ENCODE measurements around the gene LHB. TPM values are rescaled to one million over a fixed set of nuclear protein-coding genes. Genes with fewer than 3 reads are reported as not detected.

LHB gene
- total RNA-seq, 1 donor from 2014 or later: 0.48 TPM

DNA sequence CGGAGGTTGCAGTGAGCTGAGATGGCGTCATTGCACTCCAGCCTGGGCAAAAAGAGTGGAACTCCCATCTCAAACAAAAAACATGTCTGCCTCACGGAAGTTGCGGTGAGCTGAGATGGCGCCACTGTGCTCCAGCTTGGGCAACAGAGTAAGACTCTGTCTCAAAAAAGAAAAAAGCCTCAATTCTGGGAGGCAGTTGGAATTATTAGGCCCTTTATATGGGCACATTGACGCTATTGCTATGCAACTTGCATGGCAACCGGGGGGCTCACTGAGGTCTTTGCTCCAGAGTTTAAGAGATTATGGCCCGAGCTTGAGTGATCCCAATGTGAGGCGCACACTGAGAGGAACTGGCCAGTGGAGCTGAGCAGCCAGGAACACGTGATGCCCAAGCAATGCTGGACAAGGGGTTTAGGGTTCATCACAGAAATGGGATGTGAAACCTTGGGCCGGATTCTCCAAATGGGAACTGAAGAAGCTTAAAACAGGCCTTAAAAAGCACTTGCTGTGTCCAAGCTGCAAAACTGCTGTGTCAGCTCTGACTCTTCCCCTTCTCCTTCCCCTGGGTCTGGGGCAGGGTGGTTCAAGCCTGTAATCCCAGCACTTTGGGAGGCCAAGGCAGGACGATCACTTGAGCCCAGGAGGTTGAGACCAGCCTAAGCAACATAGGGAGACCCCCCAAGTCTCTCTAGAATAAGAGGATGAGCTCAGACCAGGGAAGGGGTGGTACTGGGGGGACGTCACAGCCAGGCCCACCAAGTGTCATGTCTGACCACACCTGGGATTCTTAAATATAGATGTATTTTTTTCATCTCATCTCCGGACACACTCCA lies 49.3 kb downstream of the LHB start:
- Histone ChIP-seq H2AFZ (ENCODE audit: low read depth, low read length) (no peak overlapping the region), H3K4me2 (ENCODE audit: low read length) (peak overlapping the region; percentile 90)
- no peaks in the 10 kb centered on the region for H3K27me3 Mint-ChIP-seq (ENCODE audit: low read depth, unreplicated experiment)

GRCh38 chr19:48966541-48967345 lies 50.1 kb downstream of the LHB start:
- Histone ChIP-seq H2AFZ (ENCODE audit: low read depth, low read length) (no peak overlapping the region), H4K20me1 (ENCODE audit: insufficient read depth, low read length) (peaks cover 52% of the 10 kb centered on the region), H3K4me1 (ENCODE audit: insufficient read depth, low read length) (peaks cover 39% of the 10 kb centered on the region), H3K36me3 (ENCODE audit: insufficient read depth, low read length) (peaks cover 11% of the 10 kb centered on the region), H3K27ac (ENCODE audit: low read depth, low read length) (peak overlapping the region; percentile 75), H3K9me3 (ENCODE audit: insufficient read depth, low read depth, low read length) (no peaks in the 10 kb centered on the region), H3K4me2 (ENCODE audit: low read length) (peak overlapping the region; percentile 90), H3K9ac (ENCODE audit: low read length) (peak overlapping the region; percentile 93), H3K4me3 (ENCODE audit: insufficient read depth, low read depth, low read length) (peak overlapping the region; percentile 82), H3K27me3 (ENCODE audit: insufficient read depth, low read length) (no peaks in the 10 kb centered on the region), H3K79me2 (ENCODE audit: insufficient read depth, low read length) (peaks cover 20% of the 10 kb centered on the region)
- no peak for DNase-seq (ENCODE audit: low read depth)
- Mint-ChIP-seq H3K36me3 (ENCODE audit: low read depth, unreplicated experiment) (peaks cover 30% of the 10 kb centered on the region), H3K4me1 (ENCODE audit: low read depth, unreplicated experiment) (peaks cover 32% of the 10 kb centered on the region), H3K27me3 (ENCODE audit: low read depth, unreplicated experiment) (no peaks in the 10 kb centered on the region), H3K4me3 (ENCODE audit: unreplicated experiment) (peak overlapping the region; percentile 99), H3K27ac (ENCODE audit: unreplicated experiment) (peak overlapping the region; percentile 99), H3K9me3 (ENCODE audit: unreplicated experiment) (no peaks in the 10 kb centered on the region)
- TF ChIP-seq, protein P1, sequence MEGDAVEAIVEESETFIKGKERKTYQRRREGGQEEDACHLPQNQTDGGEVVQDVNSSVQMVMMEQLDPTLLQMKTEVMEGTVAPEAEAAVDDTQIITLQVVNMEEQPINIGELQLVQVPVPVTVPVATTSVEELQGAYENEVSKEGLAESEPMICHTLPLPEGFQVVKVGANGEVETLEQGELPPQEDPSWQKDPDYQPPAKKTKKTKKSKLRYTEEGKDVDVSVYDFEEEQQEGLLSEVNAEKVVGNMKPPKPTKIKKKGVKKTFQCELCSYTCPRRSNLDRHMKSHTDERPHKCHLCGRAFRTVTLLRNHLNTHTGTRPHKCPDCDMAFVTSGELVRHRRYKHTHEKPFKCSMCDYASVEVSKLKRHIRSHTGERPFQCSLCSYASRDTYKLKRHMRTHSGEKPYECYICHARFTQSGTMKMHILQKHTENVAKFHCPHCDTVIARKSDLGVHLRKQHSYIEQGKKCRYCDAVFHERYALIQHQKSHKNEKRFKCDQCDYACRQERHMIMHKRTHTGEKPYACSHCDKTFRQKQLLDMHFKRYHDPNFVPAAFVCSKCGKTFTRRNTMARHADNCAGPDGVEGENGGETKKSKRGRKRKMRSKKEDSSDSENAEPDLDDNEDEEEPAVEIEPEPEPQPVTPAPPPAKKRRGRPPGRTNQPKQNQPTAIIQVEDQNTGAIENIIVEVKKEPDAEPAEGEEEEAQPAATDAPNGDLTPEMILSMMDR (IDR thresholded peaks at IDR 0.05; ENCODE audit: insufficient read depth, low read depth, low read length): no peak
- TF ChIP-seq EZH2 (IDR thresholded peaks at IDR 0.05; ENCODE audit: insufficient read depth, low read length): no peak
- no peak for FAIRE-seq

More for the DNA sequence above, 49.3 kb downstream of the LHB start:
- peaks cover 11% of the 10 kb centered on the region for H3K36me3 ChIP-seq (ENCODE audit: insufficient read depth, low read length)
- Mint-ChIP-seq H3K4me3 (ENCODE audit: unreplicated experiment) (peak overlapping the region; percentile 99), H3K9me3 (ENCODE audit: unreplicated experiment) (no peaks in the 10 kb centered on the region), H3K36me3 (ENCODE audit: low read depth, unreplicated experiment) (peaks cover 29% of the 10 kb centered on the region), H3K27ac (ENCODE audit: unreplicated experiment) (peak overlapping the region; percentile 85), H3K4me1 (ENCODE audit: low read depth, unreplicated experiment) (peaks cover 29% of the 10 kb centered on the region)
- no peak overlapping the region for H3K4me3 ChIP-seq (ENCODE audit: insufficient read depth, low read depth, low read length)
- no peaks in the 10 kb centered on the region for H3K9me3 ChIP-seq (ENCODE audit: insufficient read depth, low read depth, low read length)
- peaks cover 52% of the 10 kb centered on the region for H4K20me1 ChIP-seq (ENCODE audit: insufficient read depth, low read length)
- TF ChIP-seq, protein P1 (IDR thresholded peaks at IDR 0.05; ENCODE audit: insufficient read depth, low read depth, low read length): no peak
- no peak for TF ChIP-seq EZH2 (IDR thresholded peaks at IDR 0.05; ENCODE audit: insufficient read depth, low read length)
- H3K27me3 ChIP-seq (ENCODE audit: insufficient read depth, low read length): no peaks in the 10 kb centered on the region
- H3K79me2 ChIP-seq (ENCODE audit: insufficient read depth, low read length): peaks cover 20% of the 10 kb centered on the region
- H3K9ac ChIP-seq (ENCODE audit: low read length): peak overlapping the region; percentile 93
- peaks cover 31% of the 10 kb centered on the region for H3K4me1 ChIP-seq (ENCODE audit: insufficient read depth, low read length)
- peak; percentile 42 for DNase-seq (ENCODE audit: low read depth)
- H3K27ac ChIP-seq (ENCODE audit: low read depth, low read length): no peak overlapping the region
- FAIRE-seq: no peak

Small RNAs within 50 kb of the gene (microRNA-seq; reads per million reads assigned to microRNA genes)
- gene MIR6798: 1.4 reads per million

Other genes starting within 250 kb of the LHB start
- 38.1 and 41.5 TPM in 2 replicates for gene BCAT2, start 206.1 kb downstream of the LHB start, total RNA-seq
- 8.2 and 9.7 TPM in 2 replicates for gene HSD17B14, start 180.6 kb downstream of the LHB start, total RNA-seq
- gene PLEKHA4, start 148.5 kb downstream of the LHB start, total RNA-seq: 27.5 and 32.8 TPM in 2 replicates
- gene PPP1R15A, start 144.7 kb downstream of the LHB start, total RNA-seq: 39.5 and 53.2 TPM in 2 replicates
- gene TULP2, start 118.3 kb downstream of the LHB start, total RNA-seq: not detected in 2 replicates
- gene NUCB1, start 116.8 kb downstream of the LHB start, total RNA-seq: 164 and 189 TPM in 2 replicates
- 0.45 TPM in 1 of 2 replicates, not detected in the other for gene DHDH, start 83.4 kb downstream of the LHB start, total RNA-seq
- gene BAX, start 62.2 kb downstream of the LHB start, total RNA-seq: 169 and 174 TPM in 2 replicates
- 3,402 and 4,020 TPM in 2 replicates for gene FTL, start 51.8 kb downstream of the LHB start, total RNA-seq
- 86.0 and 86.8 TPM in 2 replicates for gene GYS1, start 23.8 kb downstream of the LHB start, total RNA-seq
- gene RUVBL2, start 23.2 kb downstream of the LHB start, total RNA-seq: 105 and 106 TPM in 2 replicates
- gene CGB3, start 7.2 kb upstream of the LHB start, total RNA-seq: 3.6 and 4.5 TPM in 2 replicates
- 0.52 and 2.9 TPM in 2 replicates for gene CGB2, start 14.8 kb upstream of the LHB start, total RNA-seq
- gene CGB1, start 19.8 kb upstream of the LHB start, total RNA-seq: 2.3 TPM in 1 of 2 replicates, not detected in the other
- gene CGB5, start 26.8 kb upstream of the LHB start, total RNA-seq: 2.0 and 6.5 TPM in 2 replicates
- gene CGB8, start 32.0 kb upstream of the LHB start, total RNA-seq: 9.4 and 15.8 TPM in 2 replicates
- gene CGB7, start 40.7 kb upstream of the LHB start, total RNA-seq: 7.1 and 8.8 TPM in 2 replicates
- 7.2 and 7.3 TPM in 2 replicates for gene NTF4, start 47.7 kb upstream of the LHB start, total RNA-seq
- gene KCNA7, start 55.6 kb upstream of the LHB start, total RNA-seq: 0.05 TPM in 1 of 2 replicates, not detected in the other
- 173 and 177 TPM in 2 replicates for gene SNRNP70, start 68.4 kb upstream of the LHB start, total RNA-seq
- 8.9 and 9.7 TPM in 2 replicates for gene LIN7B, start 97.3 kb upstream of the LHB start, total RNA-seq
- 0.73 and 1.4 TPM in 2 replicates for gene C19orf73, start 102.1 kb upstream of the LHB start, total RNA-seq
- 9.2 and 11.7 TPM in 2 replicates for gene PPFIA3, start 102.5 kb upstream of the LHB start, total RNA-seq
- gene HRC, start 138.3 kb upstream of the LHB start, total RNA-seq: not detected in 2 replicates
- 26.3 and 28.3 TPM in 2 replicates for gene TRPM4, start 140.7 kb upstream of the LHB start, total RNA-seq

All from astrocyte (in vitro differentiated cells and primary cell).